HG02623 (cell line): ENCODE data around the gene NEU3.
"Not testable (repeated sequence)": the region's sequence is repeated elsewhere in the genome, so short reads cannot be mapped to it uniquely, and the experiment has no call there.

Experiments used
- ATAC-seq: cut with Tn5 transposase; IDR thresholded peaks from one replicate; pipeline ENCODE4 v1.9.1; 2021; ENCODE audit warnings: moderate library complexity; ENCODE audit not compliant: unreplicated experiment

The NEU3 gene

GRCh38 chr11:75028724-75029123 lies 40.0 kb downstream of the NEU3 start:
- ATAC-seq: no peak

- ATAC-seq: no peak
Measured at GRCh38 chr11:75029836-75030631, 41.3 kb downstream of the NEU3 start.

GRCh38 chr11:75031224-75031753 lies 42.6 kb downstream of the NEU3 start:
- ATAC-seq: no peak

GRCh38 chr11:75031771-75032549 lies 43.2 kb downstream of the NEU3 start:
- ATAC-seq: no peak

- no peak for ATAC-seq
Measured at GRCh38 chr11:75032550-75032935, 43.8 kb downstream of the NEU3 start.

- ATAC-seq: no peak
Measured at GRCh38 chr11:75033916-75034315, 45.2 kb downstream of the NEU3 start.

GRCh38 chr11:75035256-75035655 lies 46.5 kb downstream of the NEU3 start:
- ATAC-seq: no peak

GRCh38 chr11:75035911-75036565 lies 47.3 kb downstream of the NEU3 start:
- no peak for ATAC-seq

GRCh38 chr11:75040167-75040770 lies 51.5 kb downstream of the NEU3 start:
- ATAC-seq: no peak

GRCh38 chr11:75041263-75041662 lies 52.5 kb downstream of the NEU3 start:
- ATAC-seq: no peak

- not testable (repeated sequence) for ATAC-seq
Measured at GRCh38 chr11:75041821-75042220, 53.1 kb downstream of the NEU3 start.

GRCh38 chr11:75044381-75045170 lies 55.8 kb downstream of the NEU3 start:
- ATAC-seq: not testable (repeated sequence)

GRCh38 chr11:75046668-75047067 lies 57.9 kb downstream of the NEU3 start:
- ATAC-seq: not testable (repeated sequence)

- ATAC-seq: no peak
Measured at GRCh38 chr11:75047191-75047590, 58.5 kb downstream of the NEU3 start.

- ATAC-seq: not testable (repeated sequence)
Measured at GRCh38 chr11:75049501-75050266, 61.0 kb downstream of the NEU3 start.

GRCh38 chr11:75050516-75050915 lies 61.8 kb downstream of the NEU3 start:
- no peak for ATAC-seq

GRCh38 chr11:75051043-75051442 lies 62.3 kb downstream of the NEU3 start:
- no peak for ATAC-seq

- no peak for ATAC-seq
Measured at GRCh38 chr11:75052457-75052856, 63.7 kb downstream of the NEU3 start.

- ATAC-seq: no peak
Measured at GRCh38 chr11:75055511-75055910, 66.8 kb downstream of the NEU3 start.
